HepG2 (cell line): ENCODE data around the gene SRCAP. TPM values are rescaled to one million over a fixed set of nuclear protein-coding genes. Genes with fewer than 3 reads are reported as not detected.

Source experiments
- AHR ChIP-seq: IDR thresholded peaks from 2 replicates; pipeline ENCODE4 v1.6.1; 2018; ENCODE audit warnings: missing genetic modification reagents, missing compliant biosample characterization
- ATM ChIP-seq: fragments of 450-650 bp; IDR thresholded peaks from 2 replicates; pipeline ENCODE4 v1.7.1; 2017; ENCODE audit warnings: mild to moderate bottlenecking, borderline replicate concordance
- DNMT3B ChIP-seq: conservative IDR thresholded peaks from 2 replicates; pipeline ENCODE4 v1.6.1; 2016; ENCODE audit warnings: missing biosample characterization, control low read depth
- DPF2 ChIP-seq: sonication (generic); formaldehyde crosslinking; IDR thresholded peaks from 2 replicates; pipeline ENCODE4 v1.4.0; 2020; ENCODE audit warnings: mild to moderate bottlenecking, low read depth, missing genetic modification reagents, borderline replicate concordance
- DR1 ChIP-seq: sonication (generic); formaldehyde crosslinking; IDR thresholded peaks from 2 replicates; pipeline ENCODE4 v1.8.0; 2021; ENCODE audit warnings: mild to moderate bottlenecking, missing genetic modification reagents, inconsistent platforms
- HDAC1 ChIP-seq: sonication (generic); formaldehyde crosslinking; IDR thresholded peaks from 2 replicates; pipeline ENCODE4 v1.5.1; 2020; ENCODE audit warnings: mild to moderate bottlenecking, missing genetic modification reagents
- HOXA7 ChIP-seq: sonication (generic); formaldehyde crosslinking; IDR thresholded peaks from 2 replicates; pipeline ENCODE4 v1.8.1; 2022; ENCODE audit warnings: mild to moderate bottlenecking, missing genetic modification reagents, moderate library complexity
- ISL2 ChIP-seq: sonication (generic); formaldehyde crosslinking; IDR thresholded peaks from 2 replicates; pipeline ENCODE4 v1.5.0; 2020; ENCODE audit warnings: missing genetic modification reagents
- KAT8 ChIP-seq: IDR thresholded peaks from 2 replicates; pipeline ENCODE4 v1.6.1; 2016; ENCODE audit warnings: missing genetic modification reagents, missing compliant biosample characterization
- LCORL ChIP-seq, 2 experiments: fragments of 450-650 bp in 1 of 2; sonication (generic) in 1 of 2; formaldehyde crosslinking in 1 of 2; IDR thresholded peaks; 2 replicates each; pipeline versions ENCODE4 v1.5.0 to v1.6.1; 2017 to 2020; ENCODE audit warnings: antibody characterized with exemption in 1 of 2, missing genetic modification reagents in 1 of 2
- RNF2 ChIP-seq: fragments of 450-650 bp; conservative IDR thresholded peaks from 2 replicates; pipeline ENCODE4 v1.6.1; 2016; ENCODE audit warnings: low read depth
- SPEN ChIP-seq: sonication (generic); formaldehyde crosslinking; IDR thresholded peaks from 2 replicates; pipeline ENCODE4 v1.5.1; 2020; ENCODE audit warnings: low read depth, mild to moderate bottlenecking, missing genetic modification reagents
- ZBTB49 ChIP-seq: sonication (generic); formaldehyde crosslinking; IDR thresholded peaks from 2 replicates; pipeline ENCODE4 v1.4.0; 2020; ENCODE audit warnings: missing genetic modification reagents, borderline replicate concordance
- ZNF274 ChIP-seq: sonication (generic); formaldehyde crosslinking; IDR thresholded peaks from 2 replicates; pipeline ENCODE4 v1.5.1; 2020; ENCODE audit warnings: mild to moderate bottlenecking, missing genetic modification reagents
- ZNF430 ChIP-seq: sonication (generic); formaldehyde crosslinking; IDR thresholded peaks from 2 replicates; pipeline ENCODE4 v1.9.0; 2021; ENCODE audit warnings: mild to moderate bottlenecking, missing genetic modification reagents
- ZNF432 ChIP-seq: sonication (generic); formaldehyde crosslinking; IDR thresholded peaks from 2 replicates; pipeline ENCODE4 v1.5.0; 2020; ENCODE audit warnings: missing genetic modification reagents, mild to moderate bottlenecking, borderline replicate concordance
- ZNF513 ChIP-seq: sonication (generic); formaldehyde crosslinking; conservative IDR thresholded peaks from 2 replicates; pipeline ENCODE4 v1.5.0; 2020; ENCODE audit warnings: missing genetic modification reagents
- ZNF530 ChIP-seq: sonication (generic); formaldehyde crosslinking; IDR thresholded peaks from 2 replicates; pipeline ENCODE4 v1.5.0; 2020; ENCODE audit warnings: low read depth, mild to moderate bottlenecking, missing genetic modification reagents
- ZNF878 ChIP-seq: sonication (generic); formaldehyde crosslinking; IDR thresholded peaks from 2 replicates; pipeline ENCODE4 v1.8.1; 2023; ENCODE audit warnings: mild to moderate bottlenecking, missing genetic modification reagents, moderate library complexity
- ZSCAN22 ChIP-seq: sonication (generic); formaldehyde crosslinking; IDR thresholded peaks from 2 replicates; pipeline ENCODE4 v1.4.0; 2020; ENCODE audit warnings: mild to moderate bottlenecking, missing genetic modification reagents
- polyA plus RNA-seq, 8 experiments: library from polyadenylated mRNA; depleted of rRNA in 3 of 8; stranded (reverse) in 7 of 8; unstranded in 1 of 8; fragments of >200 nt; fragmentation: Illumina TruSeq in 4 of 8; extraction: Trizol in 4 of 8; gene quantifications; 2 replicates each; pipeline versions ENCODE4 v1.2.1 to v1.2.3, GENCODE V29; 2011 to 2016; ENCODE audit warnings: low read depth in 4 of 8, missing spikeins in 1 of 8, mixed read lengths in 1 of 8; ENCODE audit not compliant: insufficient read depth in 1 of 8
- total RNA-seq, 5 experiments: library from RNA; depleted of rRNA; stranded (reverse); fragments of >200 nt; fragmentation: Illumina TruSeq; extraction: Trizol; gene quantifications; 2 replicates each; pipeline ENCODE4 v1.2.3, GENCODE V29; 2016; ENCODE audit warnings: low read depth in 1 of 5
- TF ChIP-seq, protein P1 (sequence below): sonication (generic); formaldehyde crosslinking; IDR thresholded peaks from 2 replicates; pipeline ENCODE4; 2020; ENCODE audit warnings: missing genetic modification reagents, mild to moderate bottlenecking, borderline replicate concordance
- TF ChIP-seq, protein P2 (sequence below): sonication (generic); formaldehyde crosslinking; IDR thresholded peaks from 2 replicates; pipeline ENCODE4 v1.5.1; 2020; ENCODE audit warnings: missing genetic modification reagents, mild to moderate bottlenecking, borderline replicate concordance

The SRCAP gene
- total and polyA plus RNA-seq, 2 of the 13 experiments (the other 11 are each of a cell fraction or from before 2014, with no cell fraction given), result 4.9 to 9.0 TPM

DNA sequence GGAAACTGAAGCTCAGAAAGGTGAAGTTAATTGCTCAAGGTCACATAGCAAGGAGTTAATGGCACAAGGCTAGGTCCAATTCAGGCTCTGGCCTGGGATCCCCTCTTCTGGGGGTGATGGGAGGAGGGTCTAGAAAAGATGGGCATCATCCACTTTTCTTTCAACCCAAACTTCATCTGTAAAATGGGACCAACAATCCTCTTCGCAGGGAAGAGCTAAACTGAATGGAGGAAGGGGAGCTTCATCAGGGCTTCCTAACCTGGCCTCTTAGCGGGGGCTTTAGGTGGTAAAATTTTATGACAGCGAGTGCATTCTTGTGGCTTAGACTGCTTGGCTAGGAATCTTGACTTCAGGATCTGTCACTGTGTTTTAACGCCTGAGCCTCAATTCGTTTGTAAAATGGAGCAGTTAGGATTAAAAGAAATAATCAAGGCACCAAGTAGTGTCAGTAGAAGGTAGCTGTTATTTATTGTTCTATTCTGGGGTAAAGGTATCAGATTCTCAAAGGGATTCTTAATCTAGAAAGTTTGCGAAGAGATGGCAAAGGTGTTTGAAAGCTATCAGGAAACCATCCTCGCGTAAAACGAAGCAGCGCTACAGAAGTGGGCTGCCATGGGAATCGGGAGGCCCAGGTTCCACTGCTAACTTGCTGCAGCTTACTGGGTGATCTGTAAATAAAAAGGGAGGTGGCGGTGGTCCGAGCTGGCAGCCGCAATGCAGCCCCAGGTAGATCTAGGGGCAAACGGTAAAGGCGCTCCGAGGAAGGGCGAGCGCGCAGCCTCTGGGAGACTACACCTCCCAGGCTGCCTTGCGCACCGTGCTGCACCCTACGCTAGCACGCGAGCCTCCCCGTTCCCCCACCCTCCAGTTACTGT is 1.5 kb upstream of the SRCAP start (continued):
- no peak for TF ChIP-seq SPEN (CRISPR knock-in tag)
- no peak for TF ChIP-seq DNMT3B (CRISPR knock-in tag)
- no peak for TF ChIP-seq DR1
- TF ChIP-seq ZNF513, result no peak
- TF ChIP-seq, protein P1, sequence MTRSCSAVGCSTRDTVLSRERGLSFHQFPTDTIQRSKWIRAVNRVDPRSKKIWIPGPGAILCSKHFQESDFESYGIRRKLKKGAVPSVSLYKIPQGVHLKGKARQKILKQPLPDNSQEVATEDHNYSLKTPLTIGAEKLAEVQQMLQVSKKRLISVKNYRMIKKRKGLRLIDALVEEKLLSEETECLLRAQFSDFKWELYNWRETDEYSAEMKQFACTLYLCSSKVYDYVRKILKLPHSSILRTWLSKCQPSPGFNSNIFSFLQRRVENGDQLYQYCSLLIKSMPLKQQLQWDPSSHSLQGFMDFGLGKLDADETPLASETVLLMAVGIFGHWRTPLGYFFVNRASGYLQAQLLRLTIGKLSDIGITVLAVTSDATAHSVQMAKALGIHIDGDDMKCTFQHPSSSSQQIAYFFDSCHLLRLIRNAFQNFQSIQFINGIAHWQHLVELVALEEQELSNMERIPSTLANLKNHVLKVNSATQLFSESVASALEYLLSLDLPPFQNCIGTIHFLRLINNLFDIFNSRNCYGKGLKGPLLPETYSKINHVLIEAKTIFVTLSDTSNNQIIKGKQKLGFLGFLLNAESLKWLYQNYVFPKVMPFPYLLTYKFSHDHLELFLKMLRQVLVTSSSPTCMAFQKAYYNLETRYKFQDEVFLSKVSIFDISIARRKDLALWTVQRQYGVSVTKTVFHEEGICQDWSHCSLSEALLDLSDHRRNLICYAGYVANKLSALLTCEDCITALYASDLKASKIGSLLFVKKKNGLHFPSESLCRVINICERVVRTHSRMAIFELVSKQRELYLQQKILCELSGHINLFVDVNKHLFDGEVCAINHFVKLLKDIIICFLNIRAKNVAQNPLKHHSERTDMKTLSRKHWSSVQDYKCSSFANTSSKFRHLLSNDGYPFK (CRISPR knock-in tag), result no peak
- no peak for TF ChIP-seq DPF2 (CRISPR knock-in tag)
- TF ChIP-seq HOXA7 (CRISPR knock-in tag), result no peak
- TF ChIP-seq ZNF274 (CRISPR knock-in tag), result no peak
- no peak for TF ChIP-seq KAT8 (CRISPR knock-in tag)
- no peak for TF ChIP-seq ISL2
- no peak for TF ChIP-seq ZNF432 (CRISPR knock-in tag)
- TF ChIP-seq ZBTB49 (CRISPR knock-in tag), result no peak
- no peak; the same call in 1 of the 2 replicates for TF ChIP-seq HDAC1 (CRISPR knock-in tag)
- no peak for TF ChIP-seq ATM
- no peak for TF ChIP-seq AHR
- TF ChIP-seq ZSCAN22 (CRISPR knock-in tag), result no peak
- TF ChIP-seq RNF2, result no peak
- TF ChIP-seq, protein P2, sequence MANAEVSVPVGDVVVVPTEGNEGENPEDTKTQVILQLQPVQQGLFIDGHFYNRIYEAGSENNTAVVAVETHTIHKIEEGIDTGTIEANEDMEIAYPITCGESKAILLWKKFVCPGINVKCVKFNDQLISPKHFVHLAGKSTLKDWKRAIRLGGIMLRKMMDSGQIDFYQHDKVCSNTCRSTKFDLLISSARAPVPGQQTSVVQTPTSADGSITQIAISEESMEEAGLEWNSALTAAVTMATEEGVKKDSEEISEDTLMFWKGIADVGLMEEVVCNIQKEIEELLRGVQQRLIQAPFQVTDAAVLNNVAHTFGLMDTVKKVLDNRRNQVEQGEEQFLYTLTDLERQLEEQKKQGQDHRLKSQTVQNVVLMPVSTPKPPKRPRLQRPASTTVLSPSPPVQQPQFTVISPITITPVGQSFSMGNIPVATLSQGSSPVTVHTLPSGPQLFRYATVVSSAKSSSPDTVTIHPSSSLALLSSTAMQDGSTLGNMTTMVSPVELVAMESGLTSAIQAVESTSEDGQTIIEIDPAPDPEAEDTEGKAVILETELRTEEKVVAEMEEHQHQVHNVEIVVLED (CRISPR knock-in tag), result peak; percentile 99
- TF ChIP-seq ZNF878 (CRISPR knock-in tag), result no peak
- TF ChIP-seq LCORL (IDR thresholded peaks at IDR 0.05), result no peak
- no peak; the same call in 1 of the 2 replicates for TF ChIP-seq LCORL (CRISPR knock-in tag; IDR thresholded peaks at IDR 0.05)
- no peak for TF ChIP-seq ZNF530 (CRISPR knock-in tag)
- TF ChIP-seq ZNF430 (CRISPR knock-in tag), result no peak
